Muscle layer of duodenum (tissue), 2 donors: ENCODE data around the gene RND1.
"Not testable (repeated sequence)": the region's sequence is repeated elsewhere in the genome, so short reads cannot be mapped to it uniquely, and the experiment has no call there.

Experiments
- H3K27ac ChIP-seq: one replicate; pipeline ENCODE4 v1.7.0; 2013; ENCODE audit warnings: mild to moderate bottlenecking, low read length
- H3K27me3 ChIP-seq: one replicate; pipeline ENCODE4 v1.7.0; 2013; ENCODE audit warnings: low read depth, mild to moderate bottlenecking, control low read depth, low read length
- H3K36me3 ChIP-seq, 2 donors: one replicate each; pipeline ENCODE4 v1.7.0; 2013; ENCODE audit warnings: low read length in 2 of 2, control low read depth in 1 of 2, mild to moderate bottlenecking in 1 of 2; ENCODE audit not compliant: insufficient read depth in 2 of 2, control insufficient read depth in 1 of 2
- H3K4me1 ChIP-seq, 2 donors: one replicate each; pipeline ENCODE4 v1.7.0; 2013; ENCODE audit warnings: low read length in 2 of 2, mild to moderate bottlenecking in 2 of 2, control low read depth in 1 of 2, moderate library complexity in 1 of 2; ENCODE audit not compliant: insufficient read depth in 2 of 2, control insufficient read depth in 1 of 2
- H3K4me3 ChIP-seq, 2 donors: one replicate each; pipeline ENCODE4 v1.7.0; 2013; ENCODE audit warnings: low read length in 2 of 2, low read depth in 1 of 2, mild to moderate bottlenecking in 1 of 2
- H3K9me3 ChIP-seq, 2 donors: one replicate each; pipeline ENCODE4 v1.7.0; 2013; ENCODE audit warnings: low read length in 2 of 2, control low read depth in 1 of 2, mild to moderate bottlenecking in 1 of 2; ENCODE audit not compliant: control insufficient read depth in 1 of 2
- donor health status: healthy.

Gene RND1

GRCh38 chr12:48883305-48884161, 17.9 kb upstream of the RND1 start:
- no peak overlapping the region for H3K4me3 ChIP-seq
- H3K9me3 ChIP-seq, result no peaks in the 10 kb centered on the region
- H3K36me3 ChIP-seq, result no peaks in the 10 kb centered on the region
- H3K4me1 ChIP-seq, result peaks cover 0 to 4% of the 10 kb centered on the region in 2 donors
- H3K27me3 ChIP-seq, result peaks cover 8% of the 10 kb centered on the region
- H3K27ac ChIP-seq, result peak overlapping the region; percentile 47

- H3K27ac ChIP-seq, result peak overlapping the region; percentile 47
- no peaks in the 10 kb centered on the region for H3K9me3 ChIP-seq
- H3K4me3 ChIP-seq, result no peak overlapping the region
- H3K36me3 ChIP-seq, result no peaks in the 10 kb centered on the region
- H3K27me3 ChIP-seq, result peaks cover 8% of the 10 kb centered on the region
- peaks cover 0 to 4% of the 10 kb centered on the region in 2 donors for H3K4me1 ChIP-seq
These were observed 17.3 kb upstream of the RND1 start for GRCh38 chr12:48882972-48883304.

- peak overlapping the region; percentile 17 to 23 for H3K4me3 ChIP-seq
- no peaks in the 10 kb centered on the region for H3K36me3 ChIP-seq
- peak overlapping the region; percentile 47 for H3K27ac ChIP-seq
- H3K9me3 ChIP-seq, result no peaks in the 10 kb centered on the region
- H3K4me1 ChIP-seq, result peaks cover 0 to 4% of the 10 kb centered on the region in 2 donors
- peaks cover 8% of the 10 kb centered on the region for H3K27me3 ChIP-seq
These were observed 16.6 kb upstream of the RND1 start for GRCh38 chr12:48882315-48882687.

DNA sequence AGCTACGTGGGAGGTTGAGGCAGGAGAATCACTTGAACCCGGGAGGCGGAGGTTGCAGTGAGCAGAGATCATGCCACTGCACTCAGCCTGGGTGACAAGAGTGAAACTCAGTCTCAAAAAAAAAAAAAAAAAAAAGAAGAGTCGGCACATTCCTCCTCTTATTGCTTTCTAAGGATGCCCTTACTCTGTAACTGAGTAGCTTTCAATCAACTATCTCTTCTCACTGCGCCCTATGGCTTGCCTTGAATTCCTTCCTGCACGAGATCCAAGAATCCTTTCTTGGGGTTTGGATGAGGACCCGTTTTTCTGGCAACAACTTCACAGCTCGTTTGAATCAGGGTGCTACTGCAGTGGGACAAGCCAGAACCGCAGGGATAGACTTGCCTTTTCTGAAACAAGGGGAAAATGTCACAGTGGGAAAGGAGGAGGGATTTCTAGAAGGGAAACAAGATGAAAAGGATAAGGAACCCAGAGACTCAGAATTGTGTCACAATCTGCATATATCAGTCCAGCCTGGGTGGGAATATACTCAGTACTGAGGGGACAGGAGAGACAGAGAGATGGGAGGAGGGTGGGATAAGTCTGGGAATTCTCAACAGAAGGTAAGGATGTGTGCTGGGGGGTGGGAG, 16.1 kb upstream of the RND1 start:
- H3K4me1 ChIP-seq, result peaks cover 0 to 4% of the 10 kb centered on the region in 2 donors
- H3K27me3 ChIP-seq, result peaks cover 8% of the 10 kb centered on the region
- H3K36me3 ChIP-seq, result no peaks in the 10 kb centered on the region
- no peaks in the 10 kb centered on the region for H3K9me3 ChIP-seq
- H3K4me3 ChIP-seq, result peak overlapping the region; percentile 17 to 23
- H3K27ac ChIP-seq, result peak overlapping the region; percentile 2

- no peaks in the 10 kb centered on the region for H3K9me3 ChIP-seq
- H3K4me3 ChIP-seq, result no peak overlapping the region
- peaks cover 0 to 4% of the 10 kb centered on the region in 2 donors for H3K4me1 ChIP-seq
- no peaks in the 10 kb centered on the region for H3K36me3 ChIP-seq
- H3K27ac ChIP-seq, result no peak overlapping the region
- H3K27me3 ChIP-seq, result peaks cover 8% of the 10 kb centered on the region
These were observed 15.0 kb upstream of the RND1 start for GRCh38 chr12:48880647-48881046.

DNA sequence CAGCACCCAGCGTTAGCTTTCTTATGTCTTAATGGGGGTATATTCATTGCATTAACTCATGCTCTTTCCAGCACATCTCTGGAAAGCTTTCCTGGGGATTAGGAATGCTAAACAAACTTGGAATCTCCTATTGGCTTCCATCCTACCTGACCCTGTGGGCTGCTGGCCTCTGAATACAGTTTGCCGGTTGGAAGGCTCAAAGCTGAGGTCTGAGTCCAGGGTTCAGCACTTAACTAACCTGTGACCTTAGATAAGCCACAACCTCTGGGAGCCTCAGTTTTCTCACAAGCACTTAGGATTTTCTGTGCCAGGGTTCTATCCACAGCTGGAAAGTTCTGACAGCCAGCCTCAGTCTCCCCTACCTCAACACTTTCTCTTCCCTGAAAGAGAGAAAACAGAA, 12.9 kb upstream of the RND1 start:
- H3K36me3 ChIP-seq, result no peaks in the 10 kb centered on the region
- H3K4me1 ChIP-seq, result peaks cover 0 to 4% of the 10 kb centered on the region in 2 donors
- H3K27ac ChIP-seq, result no peak overlapping the region
- no peak overlapping the region for H3K4me3 ChIP-seq
- H3K9me3 ChIP-seq, result no peaks in the 10 kb centered on the region
- peaks cover 5% of the 10 kb centered on the region for H3K27me3 ChIP-seq

GRCh38 chr12:48875944-48876515, 10.4 kb upstream of the RND1 start:
- no peak overlapping the region for H3K27ac ChIP-seq

GRCh38 chr12:48873534-48873933, 7.9 kb upstream of the RND1 start:
- not testable (repeated sequence) for H3K27ac ChIP-seq, H3K4me3 ChIP-seq, H3K4me1 ChIP-seq, H3K27me3 ChIP-seq, H3K36me3 ChIP-seq, H3K9me3 ChIP-seq

More at GRCh38 chr12:48875944-48876515, 10.4 kb upstream of the RND1 start:
- H3K4me1 ChIP-seq, result no peaks in the 10 kb centered on the region
- H3K36me3 ChIP-seq, result no peaks in the 10 kb centered on the region
- no peaks in the 10 kb centered on the region for H3K9me3 ChIP-seq
- H3K4me3 ChIP-seq, result no peak overlapping the region
- no peaks in the 10 kb centered on the region for H3K27me3 ChIP-seq

DNA sequence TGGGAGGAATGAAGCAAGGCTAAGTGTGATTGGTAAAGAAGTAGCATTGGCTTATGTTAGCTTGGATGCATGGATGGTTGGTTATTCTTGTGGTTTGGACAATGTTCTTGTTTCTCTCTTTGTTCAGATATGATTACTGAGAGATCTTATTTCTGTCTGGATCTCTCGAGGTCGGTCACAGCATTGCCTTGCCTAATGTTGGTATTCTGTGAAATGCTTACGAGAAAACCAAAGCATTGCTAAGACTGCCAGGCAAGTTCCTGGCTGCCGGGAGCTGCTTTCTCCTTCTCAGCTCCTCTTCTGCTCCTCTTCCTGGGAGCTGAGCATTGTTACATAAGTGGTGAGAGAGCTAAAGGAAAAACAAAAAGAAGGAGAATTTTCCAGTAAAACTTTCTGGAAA, 7.4 kb upstream of the RND1 start:
- no peaks in the 10 kb centered on the region for H3K9me3 ChIP-seq
- no peaks in the 10 kb centered on the region for H3K36me3 ChIP-seq
- H3K27me3 ChIP-seq, result no peaks in the 10 kb centered on the region
- no peaks in the 10 kb centered on the region for H3K4me1 ChIP-seq
- H3K27ac ChIP-seq, result no peak overlapping the region
- H3K4me3 ChIP-seq, result no peak overlapping the region

DNA sequence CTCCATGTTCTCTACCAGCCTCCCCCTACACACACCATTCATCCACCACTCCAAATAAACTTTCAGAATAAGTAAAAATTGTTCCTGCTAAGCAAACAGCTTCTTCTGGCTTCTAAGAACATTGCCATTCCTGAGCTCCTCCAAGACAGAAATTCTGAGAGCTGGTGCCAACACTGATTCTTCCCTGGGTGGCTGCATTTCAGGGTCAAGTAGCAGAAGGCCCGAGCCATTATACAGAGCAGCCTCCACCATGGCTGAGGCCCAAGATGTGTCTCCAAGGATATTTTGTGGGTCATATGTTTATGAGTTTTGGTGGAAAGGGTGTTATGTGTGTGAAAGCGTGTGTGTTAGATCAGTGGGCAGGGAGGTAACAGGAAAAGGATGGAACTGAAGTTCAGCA, 3.5 kb upstream of the RND1 start:
- Histone ChIP-seq H3K36me3 (no peaks in the 10 kb centered on the region), H3K27me3 (peaks cover 9% of the 10 kb centered on the region), H3K27ac (no peak overlapping the region), H3K4me3 (no peak overlapping the region), H3K9me3 (no peaks in the 10 kb centered on the region), H3K4me1 (peaks cover 0 to 16% of the 10 kb centered on the region in 2 donors)

DNA sequence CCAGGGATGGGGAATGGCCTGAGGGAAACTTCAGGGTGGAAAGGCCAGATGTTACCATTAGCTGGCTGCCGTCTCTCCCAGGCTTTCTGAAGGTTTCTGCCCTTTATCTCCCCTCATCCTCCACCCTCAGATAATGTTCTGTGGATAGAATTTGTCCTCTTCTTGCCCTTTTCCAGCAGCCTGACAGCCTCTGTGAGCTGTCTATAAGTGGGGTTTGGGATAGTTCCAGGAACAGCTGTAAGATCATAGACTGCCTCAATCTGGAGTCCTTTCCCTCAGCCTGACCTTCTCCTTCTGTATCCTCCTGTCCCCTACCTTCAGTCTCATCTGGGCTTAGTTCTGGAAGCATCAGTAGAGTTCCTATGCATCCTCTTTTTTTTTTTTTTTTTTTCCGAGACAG, 2.8 kb upstream of the RND1 start:
- H3K4me1 ChIP-seq, result peaks cover 0 to 16% of the 10 kb centered on the region in 2 donors
- H3K9me3 ChIP-seq, result no peaks in the 10 kb centered on the region
- peaks cover 9% of the 10 kb centered on the region for H3K27me3 ChIP-seq
- H3K4me3 ChIP-seq, result no peak overlapping the region
- no peaks in the 10 kb centered on the region for H3K36me3 ChIP-seq
- H3K27ac ChIP-seq, result no peak overlapping the region
